Nasal cavity respiratory epithelium epithelial cell of viscerocranial mucosa (primary cell): Measurements from ENCODE around the gene SPATA4. TPM values are rescaled to one million over a fixed set of nuclear protein-coding genes. Genes with fewer than 3 reads are reported as not detected.

Experiments
- total RNA-seq: library from RNA; depleted of rRNA; stranded (reverse); fragments of >200 nt; gene quantifications from 2 replicates; pipeline ENCODE4 v1.2.3, GENCODE V29; 2014

SPATA4 gene
- under 0.01 and 0.14 TPM in 2 replicates for total RNA-seq

DNA sequence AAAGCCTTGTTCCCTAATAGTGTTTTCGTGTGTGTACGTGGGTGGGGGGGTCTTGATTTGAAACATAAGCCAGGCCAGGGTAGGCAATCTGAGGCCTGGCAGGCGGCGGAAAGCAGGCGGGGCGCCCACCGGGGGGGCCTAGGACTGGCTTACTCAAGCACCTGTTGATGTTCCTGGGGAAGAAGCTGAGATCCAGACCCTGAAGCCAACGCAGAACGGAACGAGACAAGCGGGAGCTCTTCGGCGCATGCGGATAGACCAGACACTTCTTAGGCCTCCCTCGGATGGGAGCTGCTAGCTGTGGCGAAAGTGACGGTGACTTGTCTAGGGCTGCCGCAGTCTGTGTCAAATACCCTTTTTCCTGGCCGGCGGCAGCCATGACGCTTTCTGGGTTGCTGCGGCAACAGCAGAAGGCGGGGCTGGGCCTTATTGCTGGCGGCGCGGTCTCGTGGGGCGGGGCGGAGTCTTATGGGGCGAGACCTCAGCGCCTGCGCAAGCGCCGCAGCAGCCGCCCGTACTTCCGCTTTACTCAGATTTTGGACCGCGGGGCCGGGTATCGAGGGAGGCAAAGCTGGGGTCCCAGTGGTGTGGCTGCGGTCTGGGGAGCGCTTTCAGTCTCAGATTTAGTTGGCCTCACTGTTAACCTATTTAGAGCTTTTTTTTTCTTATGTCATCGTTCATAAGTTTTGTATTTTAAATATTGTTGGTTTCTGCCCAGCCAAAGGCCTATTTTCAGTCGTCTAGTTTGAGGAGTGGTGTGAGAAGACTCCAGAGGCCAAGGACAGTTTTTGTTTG is at the start of gene SPATA4:
SPATA4 (minus strand) TSS at position 402 of the 795 bp plus-strand sequence; CDS start at position 379, 23 bp downstream.

Other genes starting within 250 kb of the SPATA4 start
- gene WDR17, start 129.7 kb downstream of the SPATA4 start, total RNA-seq, result under 0.01 and 3.5 TPM in 2 replicates
- gene ASB5, start 73.6 kb upstream of the SPATA4 start, total RNA-seq, result 0.07 TPM in 1 of 2 replicates, not detected in the other
- 121 and 146 TPM in 2 replicates for gene SPCS3, start 124.4 kb upstream of the SPATA4 start, total RNA-seq